AG09309 (cell line): ENCODE results near the gene LIN7A.

Experiments
- DNase-seq: peaks from one replicate; pipeline ENCODE4 v3.0.0-alpha.2; 2010; ENCODE audit warnings: low read depth
- H3K4me3 ChIP-seq: 2 replicates; pipeline ENCODE4 v1.5.1; 2011; ENCODE audit warnings: mild to moderate bottlenecking, low read depth, low read length, moderate library complexity; ENCODE audit not compliant: control insufficient read depth
- CTCF ChIP-seq: IDR thresholded peaks from 2 replicates; pipeline ENCODE4 v1.5.1; 2011; ENCODE audit warnings: mild to moderate bottlenecking, low read depth, low read length, inconsistent platforms; ENCODE audit not compliant: insufficient read depth, control insufficient read depth; ENCODE audit errors: missing control alignments

The LIN7A gene

GRCh38 chr12:80966001-80966400 lies 28.3 kb upstream of the LIN7A start:
- no peak for TF ChIP-seq CTCF
- no peak for DNase-seq

GRCh38 chr12:80958162-80958561 lies 20.4 kb upstream of the LIN7A start:
- no peak overlapping the region for H3K4me3 ChIP-seq
- DNase-seq, result no peak
- no peak for TF ChIP-seq CTCF

More at GRCh38 chr12:80966001-80966400, 28.3 kb upstream of the LIN7A start:
- no peak overlapping the region for H3K4me3 ChIP-seq

GRCh38 chr12:80954857-80955520 lies 17.3 kb upstream of the LIN7A start:
- no peak for TF ChIP-seq CTCF
- H3K4me3 ChIP-seq, result no peak overlapping the region
- no peak for DNase-seq

- TF ChIP-seq CTCF, result no peak
- no peak overlapping the region for H3K4me3 ChIP-seq
- no peak for DNase-seq
Observed at GRCh38 chr12:80952443-80952842, 14.7 kb upstream of the LIN7A start.

- peak; percentile 32 for TF ChIP-seq CTCF
- DNase-seq, result no peak
- H3K4me3 ChIP-seq, result no peak overlapping the region
Observed at GRCh38 chr12:80946591-80946990, 8.9 kb upstream of the LIN7A start.

- DNase-seq, result no peak
- no peak overlapping the region for H3K4me3 ChIP-seq
- TF ChIP-seq CTCF, result no peak
Observed at GRCh38 chr12:80943338-80943737, 5.6 kb upstream of the LIN7A start.
